Vagina (tissue), 2 donors: ENCODE data around the gene PSTPIP2.

Experiments
- CTCF ChIP-seq, 3 experiments: fragments of 450-650 bp in 2 of 3; fragments of 200-600 bp in 1 of 3; sonication (generic) in 1 of 3; IDR thresholded peaks; one replicate each; pipeline ENCODE4 v1.5.1; 2017 to 2019; ENCODE audit warnings: antibody characterized with exemption in 3 of 3, mild to moderate bottlenecking in 2 of 3, moderate library complexity in 2 of 3
- POLR2A ChIP-seq, 2 donors: fragments of 450-650 bp; IDR thresholded peaks; one replicate each; pipeline ENCODE4 v1.6.1; 2017; ENCODE audit warnings: antibody characterized with exemption in 2 of 2, mild to moderate bottlenecking in 2 of 2, moderate library complexity in 2 of 2

GRCh38 chr18:46070232-46070631 is 1.8 kb downstream of the PSTPIP2 start:
- TF ChIP-seq CTCF (IDR thresholded peaks at IDR 0.05) (no peak), POLR2A (IDR thresholded peaks at IDR 0.05) (no peak)
